NCI-H1417 (cell line): ENCODE measurements around the gene TP53TG5.

ENCODE experiments used
- DNase-seq, 3 experiments: peaks; one replicate each; lab custom pipeline; 2025; lab: John Stamatoyannopoulos, UW

The TP53TG5 gene

GRCh38 chr20:45325371-45325770, 52.8 kb downstream of the TP53TG5 start:
- no peak for DNase-seq

GRCh38 chr20:45323731-45324130, 54.4 kb downstream of the TP53TG5 start:
- no peak for DNase-seq

GRCh38 chr20:45322952-45323383, 55.2 kb downstream of the TP53TG5 start:
- peak in 2 of 3 experiments; percentile 38 to 64 for DNase-seq
